HG03280 (cell line): ENCODE results near the gene PRR14.
A peak's percentile ranks its signal among the peaks of the same experiment; 100 is the strongest.
"Not testable (repeated sequence)": the region's sequence is repeated elsewhere in the genome, so short reads cannot be mapped to it uniquely, and the experiment has no call there.

ENCODE experiments used
- ATAC-seq: cut with Tn5 transposase; IDR thresholded peaks from one replicate; pipeline ENCODE4 v1.9.1; 2021; ENCODE audit warnings: mild to moderate bottlenecking, moderate library complexity; ENCODE audit not compliant: unreplicated experiment

PRR14 gene

DNA sequence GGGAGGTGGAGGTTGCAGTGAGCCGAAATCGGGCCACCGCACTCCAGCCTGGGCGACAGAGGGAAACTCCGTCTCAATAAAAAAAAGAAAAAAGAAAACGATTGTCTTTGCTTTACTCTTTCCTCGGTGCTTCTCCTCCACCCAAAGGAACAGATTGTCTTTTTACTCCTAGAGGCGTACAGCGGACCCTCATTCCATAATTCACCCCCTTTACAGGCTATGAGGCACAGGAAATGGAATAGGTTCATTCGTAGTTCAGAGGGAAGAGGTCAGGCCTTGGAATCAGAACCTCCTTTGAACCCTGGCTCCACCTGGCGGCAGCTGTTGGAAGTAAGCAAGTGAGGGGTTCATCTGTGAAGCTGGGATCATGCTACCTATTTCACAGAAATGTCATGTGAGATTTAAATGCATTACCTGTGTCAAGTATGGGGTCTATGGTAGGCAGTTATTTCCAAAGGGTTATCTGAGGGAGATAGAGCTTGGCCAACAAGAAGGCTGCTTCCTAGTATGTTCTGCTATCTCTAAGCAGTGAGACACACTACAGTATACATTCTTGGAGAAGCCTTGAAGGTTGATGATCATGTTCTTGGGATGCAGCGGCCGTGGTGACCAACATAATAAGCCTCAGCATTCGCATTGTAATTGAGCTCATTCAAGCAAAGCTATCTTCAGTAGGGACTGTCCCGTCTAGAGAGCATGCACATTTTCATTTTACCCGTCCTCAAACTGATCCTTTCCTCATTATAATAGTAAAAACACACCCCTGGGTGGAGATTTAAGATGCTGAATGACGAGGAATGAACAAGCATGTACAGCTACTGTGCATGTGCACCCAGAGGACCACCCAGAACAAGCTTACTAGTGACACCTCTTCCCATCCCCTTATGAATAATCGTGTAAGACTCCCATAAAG, 21.9 kb upstream of the PRR14 start:
- no peak for ATAC-seq

DNA sequence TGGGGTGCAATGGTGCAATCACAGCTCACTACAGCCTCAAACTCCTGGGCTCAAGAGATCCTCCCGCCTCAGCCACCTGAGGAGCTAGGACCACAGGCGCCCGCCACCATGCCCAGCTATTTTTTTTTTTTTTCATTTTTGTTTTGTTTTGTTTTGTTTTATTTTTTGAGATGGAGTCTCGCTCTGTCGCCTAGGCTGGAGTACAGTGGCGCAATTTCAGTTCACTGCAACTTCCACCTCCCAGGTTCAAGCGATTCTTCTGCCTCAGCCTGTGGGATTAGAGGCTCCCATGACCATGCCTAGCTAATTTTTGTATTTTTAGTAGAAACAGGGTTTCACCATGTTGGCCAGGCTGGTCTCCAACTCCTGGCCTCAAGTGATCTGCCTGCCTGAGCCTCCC, 18.3 kb upstream of the PRR14 start:
- ATAC-seq: not testable (repeated sequence)

DNA sequence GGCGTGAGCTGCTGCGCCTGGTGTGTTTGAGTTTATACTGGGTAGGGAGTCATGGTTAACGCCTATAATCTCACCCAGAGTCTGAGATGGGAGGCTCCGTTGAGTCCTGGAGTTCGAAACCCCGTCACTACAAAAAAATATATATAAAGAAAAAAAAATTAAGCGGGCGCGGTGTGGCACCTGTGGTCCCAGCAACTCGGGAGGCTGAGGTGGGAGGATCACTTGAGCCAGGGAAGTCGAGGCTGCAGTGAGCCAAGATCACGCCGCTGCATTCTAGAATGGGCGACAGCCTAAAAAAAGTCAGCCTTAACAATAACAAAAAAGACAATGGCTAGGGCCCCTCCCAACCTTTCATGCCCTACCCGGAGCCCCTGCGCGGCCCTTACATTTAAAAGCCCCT, 17.2 kb upstream of the PRR14 start:
- ATAC-seq: no peak

DNA sequence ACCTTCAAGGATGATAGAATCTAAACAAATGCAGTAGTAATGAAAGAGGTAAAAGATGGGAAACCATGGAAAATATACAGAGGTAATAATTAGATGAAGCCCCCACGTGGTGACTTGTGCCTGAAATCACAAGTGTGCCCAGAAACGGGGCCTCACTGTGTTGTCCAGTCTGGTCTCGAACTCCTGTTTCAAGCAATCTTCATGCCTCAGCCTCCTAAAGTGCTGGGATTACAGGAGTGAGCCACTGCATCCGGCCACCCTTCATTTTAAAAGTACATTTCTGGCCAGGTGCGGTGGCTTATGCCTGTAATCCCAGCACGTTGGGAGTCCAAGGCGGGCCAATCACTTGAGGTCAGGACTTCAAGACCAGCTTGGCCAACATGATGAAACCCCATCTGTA, 14.2 kb upstream of the PRR14 start:
- ATAC-seq: no peak

DNA sequence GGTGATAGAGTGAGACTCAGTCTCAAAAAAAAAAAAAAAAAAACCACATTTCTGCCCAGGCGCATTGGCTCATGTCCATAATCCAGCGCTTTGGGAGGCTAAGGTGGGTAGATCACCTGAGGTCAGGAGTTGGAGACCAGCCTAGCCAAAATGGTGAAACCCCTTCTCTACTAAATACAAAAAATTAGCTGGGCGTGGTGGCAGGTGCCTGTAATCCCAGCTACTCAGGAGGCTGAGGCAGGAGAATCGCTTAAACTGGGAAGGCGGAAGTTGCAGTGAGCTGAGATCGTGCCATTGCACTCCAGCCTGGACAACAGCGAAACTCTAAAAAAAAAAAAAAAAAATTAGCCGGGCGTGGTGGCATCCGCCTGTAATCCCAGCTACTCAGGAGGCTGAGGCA, 13.6 kb upstream of the PRR14 start:
- ATAC-seq: not testable (repeated sequence)

DNA sequence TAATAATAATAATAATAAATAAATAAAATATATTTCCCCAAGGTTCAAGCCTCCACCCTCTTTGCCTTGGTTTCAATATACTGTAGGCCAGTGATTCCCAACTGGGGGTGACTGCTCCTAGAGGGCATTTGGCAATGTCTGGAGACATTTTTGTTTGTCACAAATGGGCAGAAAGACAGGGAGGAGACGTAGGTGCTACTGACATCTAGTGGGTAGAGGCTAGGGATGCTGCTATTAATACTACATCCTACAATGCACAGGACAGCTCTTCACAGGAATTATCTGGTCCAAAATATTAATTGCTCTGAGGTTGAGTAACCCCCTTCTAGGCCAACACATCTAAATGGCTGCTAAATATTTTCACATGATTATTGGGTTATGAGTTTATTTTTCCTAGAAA, 12.8 kb upstream of the PRR14 start:
- ATAC-seq: no peak

DNA sequence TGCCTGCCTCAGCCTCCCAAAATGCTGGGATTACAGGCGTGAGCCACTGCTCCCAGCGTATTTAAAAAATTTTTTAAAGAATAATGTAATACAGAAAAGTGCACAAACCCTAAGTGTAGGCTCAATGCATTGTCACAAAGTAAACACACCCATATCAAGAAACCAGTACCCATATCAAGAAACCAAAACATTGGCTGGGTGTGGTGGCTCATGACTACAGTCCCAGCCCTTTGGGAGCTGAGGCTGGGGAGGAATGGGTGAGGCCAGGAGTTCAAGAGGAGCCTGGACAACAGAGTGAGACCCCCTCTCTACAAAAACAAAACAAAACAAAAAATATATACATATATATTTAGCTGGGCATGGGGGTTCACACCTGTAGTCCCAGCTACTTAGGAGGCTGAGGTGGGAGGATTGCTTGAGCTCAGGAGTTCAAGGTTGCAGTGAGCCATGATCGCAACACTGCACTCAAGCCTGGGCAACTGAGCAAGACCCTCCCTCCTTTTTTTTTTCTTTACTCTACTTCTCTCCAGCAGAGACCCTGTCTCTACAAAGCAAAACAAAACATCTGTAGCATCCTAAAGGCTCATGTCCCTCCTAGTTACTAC, 9.3 kb upstream of the PRR14 start:
- no peak for ATAC-seq

DNA sequence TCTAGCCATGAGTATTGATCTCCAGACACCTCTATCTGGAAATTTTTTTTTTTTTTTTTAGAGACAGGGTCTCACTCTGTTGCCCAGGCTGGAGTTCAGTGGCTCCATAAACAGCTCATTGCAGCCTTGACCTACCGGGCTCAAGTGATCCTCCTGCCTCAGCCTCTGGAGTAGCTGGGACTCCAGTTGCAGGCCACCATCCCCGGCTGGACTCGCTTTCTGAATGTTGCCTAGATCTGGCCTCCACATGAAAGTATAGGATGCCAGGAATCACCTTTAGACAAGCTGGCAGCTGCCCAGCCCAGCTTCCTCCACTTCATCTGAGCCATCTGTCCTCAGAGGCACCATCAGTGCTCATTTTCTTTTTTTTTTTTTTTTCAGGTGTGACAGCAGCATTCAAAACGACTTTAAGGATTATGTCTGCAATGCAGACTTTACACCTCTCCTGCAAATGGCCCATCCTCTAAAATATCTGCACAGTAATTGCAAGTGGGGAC, 6.4 kb upstream of the PRR14 start:
- ATAC-seq: no peak

DNA sequence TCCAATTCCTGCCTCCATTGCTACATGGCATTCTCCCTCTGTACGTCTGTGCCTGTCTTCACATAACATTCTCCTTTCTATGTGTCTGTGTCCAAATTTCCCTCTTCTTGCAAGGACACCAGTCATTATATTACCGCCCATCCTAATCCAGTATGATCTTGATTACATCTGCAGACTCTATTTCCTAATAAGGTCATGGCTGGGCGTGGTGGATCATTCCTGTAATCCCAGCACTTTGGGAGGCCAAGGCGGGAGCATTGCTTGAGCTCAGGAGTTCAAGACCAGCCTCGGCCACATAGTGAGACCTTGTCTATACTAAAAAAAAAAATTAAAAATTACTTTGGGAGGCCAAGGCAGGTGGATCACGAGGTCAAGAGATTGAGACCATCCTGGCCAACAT, 5.0 kb upstream of the PRR14 start:
- no peak for ATAC-seq

DNA sequence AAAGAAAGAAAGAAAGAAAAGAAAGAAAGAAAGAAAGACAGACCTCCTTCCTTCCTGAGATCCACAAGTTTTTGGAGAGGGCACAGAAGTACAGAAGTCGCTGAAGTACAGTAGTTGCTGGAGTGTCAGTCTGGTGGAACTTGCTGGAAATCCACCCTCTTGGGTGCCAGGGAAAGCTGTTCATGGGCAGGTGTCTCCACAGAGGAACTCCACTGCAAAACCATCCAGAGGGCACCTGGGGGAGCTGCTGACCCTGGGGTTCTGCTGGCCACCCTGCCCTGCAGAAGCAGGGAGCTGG, 3.5 kb upstream of the PRR14 start:
- ATAC-seq: no peak

DNA sequence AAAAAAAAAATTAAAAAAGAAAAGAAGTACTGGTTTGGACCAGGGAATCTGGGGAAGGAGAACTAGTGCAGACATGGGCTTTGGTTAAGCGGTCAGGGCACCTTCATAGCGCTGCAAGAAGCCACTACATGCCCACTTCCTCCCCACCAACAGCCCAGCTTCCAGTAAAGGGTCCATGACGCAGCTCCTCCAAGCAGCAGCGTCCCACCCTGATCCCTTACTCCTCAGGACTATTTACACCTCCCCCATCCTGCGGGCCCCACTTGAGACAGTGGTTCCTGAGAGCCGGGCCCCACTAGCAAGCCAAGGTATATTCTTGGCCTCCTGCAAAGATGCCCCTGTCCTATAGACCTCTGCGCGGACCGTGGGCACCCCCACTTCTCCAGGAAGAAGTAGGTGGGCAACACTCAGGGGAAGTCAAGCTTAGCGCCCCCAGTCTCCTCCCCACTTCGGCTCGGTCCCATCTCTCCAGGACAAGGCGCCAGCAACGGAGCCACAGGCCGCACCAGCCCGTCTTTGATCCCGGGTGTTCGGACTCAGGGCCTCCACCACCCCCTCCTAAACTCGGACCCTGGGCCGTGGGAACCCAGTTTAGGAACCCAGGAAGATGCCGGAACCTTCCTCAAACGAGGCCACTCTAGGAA, 913 bp upstream of the PRR14 start:
- no peak for ATAC-seq

DNA sequence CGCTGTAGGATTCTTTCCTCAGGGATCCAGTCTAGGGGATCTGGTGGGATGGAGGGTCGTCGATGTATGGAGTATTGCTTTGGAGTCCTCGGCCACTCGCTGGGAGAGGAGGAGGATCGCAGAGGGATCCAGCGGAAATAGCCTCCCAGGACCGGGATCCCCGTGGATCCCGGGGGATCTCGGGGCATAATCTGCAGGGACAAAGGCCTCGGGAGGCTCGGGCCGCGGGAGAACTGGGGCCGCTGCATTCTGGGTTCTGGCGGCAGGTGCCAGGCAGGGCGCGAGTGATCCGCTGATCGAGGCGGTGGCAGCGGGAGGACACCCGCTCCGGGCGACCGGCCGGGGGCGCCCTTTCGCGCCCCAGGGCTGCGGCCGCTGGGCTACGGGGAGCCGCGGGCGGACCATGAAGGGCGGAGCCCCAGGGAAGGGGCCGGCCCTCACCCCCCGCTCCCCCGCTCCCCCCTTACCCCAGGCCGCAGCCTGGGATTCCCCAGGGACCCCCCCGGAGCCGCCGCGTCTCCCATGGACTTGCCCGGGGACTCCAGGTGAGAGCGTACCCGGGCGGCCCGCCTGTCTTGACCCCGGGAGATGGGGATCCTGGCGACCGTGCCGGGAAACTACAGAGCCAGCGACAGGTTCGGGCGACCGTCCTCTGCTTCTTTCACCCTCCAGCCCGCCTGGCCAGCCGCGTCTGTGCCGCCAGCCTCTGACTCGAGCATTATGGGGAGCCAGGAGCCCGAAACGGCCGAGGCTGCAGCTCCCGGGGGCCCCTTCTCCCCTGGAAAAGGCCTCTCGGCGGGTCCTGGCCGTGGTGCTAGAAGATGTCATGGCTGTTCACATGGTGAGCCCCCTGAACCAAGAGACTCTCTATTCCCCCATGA, 604 bp downstream of the PRR14 start:
- peak; percentile 59 for ATAC-seq

DNA sequence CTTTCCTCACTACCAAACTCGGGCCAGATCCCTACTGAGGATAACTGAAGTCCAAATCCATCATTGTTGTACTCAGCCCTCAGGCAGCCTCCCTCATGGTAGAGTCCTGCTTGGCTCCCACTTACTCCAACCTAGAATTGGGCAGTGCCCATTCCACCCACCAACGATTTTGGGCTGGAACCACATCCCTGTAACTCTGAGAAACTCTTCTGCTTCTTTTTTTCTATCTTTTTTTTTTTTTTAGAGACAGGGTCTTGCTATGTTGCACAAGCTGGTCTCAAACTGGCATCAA, 1.2 kb downstream of the PRR14 start:
- no peak for ATAC-seq

DNA sequence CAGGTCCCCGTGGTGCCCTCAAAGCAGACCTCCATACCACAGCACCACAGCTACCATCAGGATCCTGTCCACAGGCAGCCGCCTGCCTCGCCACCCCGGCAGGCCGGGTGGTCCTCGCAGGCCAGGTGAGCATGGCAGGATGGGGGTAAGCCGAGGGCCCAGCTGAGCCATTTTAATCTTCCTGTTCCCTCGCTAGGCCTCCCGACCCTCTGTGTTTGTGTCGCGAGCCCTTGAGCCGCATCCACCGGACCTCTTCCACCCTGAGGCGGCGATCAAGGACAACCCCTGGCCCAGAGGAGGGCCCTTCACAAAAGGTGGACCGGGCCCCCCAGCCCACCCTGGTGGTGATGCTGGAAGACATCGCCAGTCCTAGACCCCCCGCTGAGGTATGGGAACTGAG, 2.0 kb downstream of the PRR14 start:
- ATAC-seq: no peak

DNA sequence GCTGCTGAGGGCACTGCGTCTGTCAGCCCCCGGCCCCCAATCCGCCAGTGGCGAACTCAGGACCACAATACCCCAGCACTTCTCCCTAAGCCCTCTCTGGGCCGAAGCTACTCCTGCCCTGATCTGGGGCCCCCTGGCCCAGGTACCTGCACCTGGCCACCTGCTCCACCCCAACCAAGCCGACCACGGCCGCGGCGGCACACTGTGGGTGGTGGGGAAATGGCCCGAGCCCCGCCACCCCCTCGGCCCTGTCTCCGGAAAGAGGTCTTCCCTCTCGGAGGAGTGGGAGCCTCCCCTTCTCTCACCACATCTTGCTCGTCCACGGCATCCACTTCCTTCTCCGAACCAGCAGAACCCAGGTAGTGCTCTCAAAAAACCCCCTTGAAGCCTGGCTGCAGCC, 4.1 kb downstream of the PRR14 start:
- no peak for ATAC-seq

DNA sequence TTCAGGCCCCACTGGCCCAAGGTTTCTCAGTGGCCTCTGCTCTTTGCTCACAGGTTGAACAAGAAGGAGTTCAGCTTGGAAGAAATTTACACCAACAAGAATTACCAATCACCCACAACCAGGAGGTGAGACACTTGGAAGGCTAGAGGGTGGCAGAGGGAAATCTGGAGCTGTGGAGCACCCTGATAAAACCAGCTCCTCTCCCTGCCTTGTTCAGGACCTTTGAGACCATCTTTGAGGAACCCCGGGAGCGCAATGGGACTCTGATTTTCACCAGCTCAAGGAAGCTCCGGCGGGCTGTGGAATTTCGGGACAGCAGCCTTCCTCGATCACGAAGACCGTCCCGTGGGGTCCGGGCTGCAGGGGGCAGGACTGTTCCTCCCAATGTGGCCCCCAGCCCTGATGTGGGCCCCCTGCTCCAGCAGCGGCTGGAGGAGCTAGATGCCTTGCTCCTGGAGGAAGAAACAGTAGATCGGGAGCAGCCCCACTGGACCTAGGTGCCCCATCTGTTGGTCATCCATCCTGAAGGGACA, 5.1 kb downstream of the PRR14 start:
- ATAC-seq: no peak

DNA sequence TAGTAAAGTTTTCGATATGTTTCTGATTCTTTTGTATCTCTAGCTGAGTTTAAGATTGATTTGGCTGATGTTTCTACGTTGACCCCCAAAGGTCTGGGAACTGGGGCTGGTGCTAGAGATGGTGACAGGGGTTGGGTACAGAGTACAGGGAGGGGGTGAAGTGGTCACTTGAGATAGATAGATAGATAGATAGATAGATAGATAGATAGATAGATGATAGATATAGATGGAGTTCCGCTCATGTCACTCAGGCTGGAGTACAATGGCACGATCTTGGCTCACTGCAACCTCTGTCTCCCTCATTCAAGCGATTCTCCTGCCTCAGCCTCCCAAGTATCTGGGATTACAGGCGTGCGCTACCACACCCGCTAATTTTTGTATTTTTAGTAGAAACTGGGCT, 5.6 kb downstream of the PRR14 start:
- ATAC-seq: no peak

DNA sequence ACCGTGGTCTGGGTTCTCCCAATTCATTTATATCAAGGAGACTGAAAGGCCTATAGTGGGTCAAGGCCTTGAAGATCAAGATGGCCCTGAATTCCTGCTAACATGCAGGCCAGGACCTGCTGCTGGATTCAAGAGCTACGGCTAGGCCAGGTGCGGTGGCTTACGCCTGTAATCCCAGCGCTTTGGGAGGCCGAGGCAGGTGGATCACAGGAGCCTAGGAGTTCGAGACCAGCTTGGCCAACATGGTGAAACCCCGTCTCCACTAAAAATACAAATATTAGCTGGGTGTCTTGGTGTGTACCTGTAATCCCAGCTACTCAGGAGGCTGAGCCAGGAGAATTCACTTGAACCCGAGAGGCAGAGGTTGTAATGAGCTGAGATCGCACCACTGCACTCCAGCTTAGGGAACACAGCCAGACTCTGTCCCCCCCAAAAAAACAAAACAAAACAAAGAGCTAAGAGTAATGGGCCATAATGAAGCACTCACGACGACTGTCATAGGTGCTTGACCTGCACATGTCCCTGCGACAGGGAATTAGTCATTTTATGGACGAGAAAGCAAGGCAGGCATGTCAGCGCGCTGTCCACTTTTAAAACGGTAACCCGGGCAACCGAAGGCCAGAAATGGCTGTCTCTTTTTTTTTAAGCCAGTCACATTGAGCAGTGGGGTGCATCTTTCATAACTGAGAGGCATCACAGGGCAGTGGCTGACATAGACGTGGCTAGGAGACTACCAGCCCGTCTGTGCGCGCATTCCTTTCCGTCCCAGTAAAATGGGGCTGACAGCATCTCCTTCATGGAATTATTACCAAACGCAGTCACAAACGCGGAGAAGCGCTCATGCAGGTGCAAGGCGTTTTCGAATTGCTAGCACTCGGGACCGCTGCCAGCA, 6.5 kb downstream of the PRR14 start:
- ATAC-seq: no peak

DNA sequence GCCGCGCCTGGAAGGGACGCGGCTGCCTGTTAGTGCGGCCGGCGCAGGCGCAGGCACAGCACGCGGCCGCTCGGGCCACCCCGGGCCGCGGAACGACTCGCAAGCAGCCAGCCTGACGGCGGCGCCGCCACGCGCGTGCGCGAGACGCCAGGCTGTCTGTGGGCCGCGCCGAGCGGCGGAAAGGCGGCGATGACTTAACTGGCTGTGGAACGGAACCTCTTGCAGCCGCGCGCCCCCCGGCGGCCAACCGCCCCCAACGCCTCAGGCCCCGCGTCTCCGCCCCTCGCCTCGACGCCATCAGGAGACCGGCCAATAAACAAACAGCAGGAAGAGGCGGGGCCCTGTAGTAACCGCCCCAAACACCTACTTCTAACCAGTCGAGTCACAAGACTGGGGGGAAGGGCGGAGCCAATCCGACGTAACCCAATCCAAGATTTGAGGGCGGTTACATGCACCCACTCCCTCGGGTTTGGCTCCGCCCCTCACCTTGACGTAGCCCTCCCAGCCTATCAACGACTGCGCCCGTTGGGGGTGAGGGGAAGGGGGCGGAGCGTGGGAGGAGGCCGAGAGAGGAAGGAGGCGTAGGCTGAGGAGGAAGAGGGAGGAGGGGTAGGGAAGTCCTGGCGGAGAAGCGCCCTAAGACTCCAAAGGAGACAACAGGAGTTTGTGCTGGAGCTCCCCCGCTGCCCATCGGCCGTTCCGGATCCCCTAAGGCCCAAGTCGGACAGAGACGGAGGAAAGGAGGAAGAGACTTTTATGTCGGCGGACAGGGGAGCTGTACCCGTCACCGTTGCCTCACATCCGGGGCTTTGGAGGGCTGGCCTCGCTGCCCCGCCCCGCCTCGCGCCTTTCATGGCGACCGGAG, 7.3 kb downstream of the PRR14 start, which contains the start of gene FBRS:
FBRS (plus strand) TSS at position 566 of the 865 bp plus-strand sequence. CDS start 1,088 bp downstream, outside the sequence.
- ATAC-seq: peak; percentile 69
